ENCODE results near the gene NPTXR.
A peak's percentile ranks its signal among the peaks of the same experiment; 100 is the strongest.

Gene NPTXR

GRCh38 chr22:38850941-38851849 is 7.4 kb upstream of the NPTXR start:
- peak; percentile 32 for DNase-seq (ENCODE audit: low spot score)

- no peak for DNase-seq (ENCODE audit: low spot score)
Observed at GRCh38 chr22:38850399-38850798, 6.6 kb upstream of the NPTXR start.

GRCh38 chr22:38849811-38850210 is 6.0 kb upstream of the NPTXR start:
- no peak for DNase-seq (ENCODE audit: low spot score)

GRCh38 chr22:38846412-38846811 is 2.6 kb upstream of the NPTXR start:
- DNase-seq (ENCODE audit: low spot score), result no peak

GRCh38 chr22:38845004-38845740 is 1.3 kb upstream of the NPTXR start:
- DNase-seq (ENCODE audit: low spot score), result no peak

- DNase-seq (ENCODE audit: low spot score), result no peak
Observed at GRCh38 chr22:38844315-38845003, 631 bp upstream of the NPTXR start.

- DNase-seq (ENCODE audit: low spot score), result peak; percentile 71
Observed at GRCh38 chr22:38843201-38843656, 599 bp downstream of the NPTXR start.

- no peak for DNase-seq (ENCODE audit: low spot score)
Observed at GRCh38 chr22:38842512-38843200, 1.2 kb downstream of the NPTXR start.

- DNase-seq (ENCODE audit: low spot score), result no peak
Observed at GRCh38 chr22:38841635-38842034, 2.2 kb downstream of the NPTXR start.

GRCh38 chr22:38841211-38841610 is 2.6 kb downstream of the NPTXR start:
- no peak for DNase-seq (ENCODE audit: low spot score)

GRCh38 chr22:38840129-38840528 is 3.7 kb downstream of the NPTXR start:
- DNase-seq (ENCODE audit: low spot score), result no peak

- DNase-seq (ENCODE audit: low spot score), result no peak
Observed at GRCh38 chr22:38839686-38840085, 4.1 kb downstream of the NPTXR start.

GRCh38 chr22:38837414-38837928 is 6.4 kb downstream of the NPTXR start:
- DNase-seq (ENCODE audit: low spot score), result no peak

- no peak for DNase-seq (ENCODE audit: low spot score)
Observed at GRCh38 chr22:38835888-38836301, 7.9 kb downstream of the NPTXR start.

- DNase-seq (ENCODE audit: low spot score), result no peak
Observed at GRCh38 chr22:38834991-38835390, 8.8 kb downstream of the NPTXR start.

GRCh38 chr22:38834215-38834953 is 9.4 kb downstream of the NPTXR start:
- no peak for DNase-seq (ENCODE audit: low spot score)

- no peak for DNase-seq (ENCODE audit: low spot score)
Observed at GRCh38 chr22:38833061-38833460, 10.8 kb downstream of the NPTXR start.

GRCh38 chr22:38832005-38832978 is 11.5 kb downstream of the NPTXR start:
- no peak for DNase-seq (ENCODE audit: low spot score)

GRCh38 chr22:38831166-38831945 is 12.5 kb downstream of the NPTXR start:
- no peak for DNase-seq (ENCODE audit: low spot score)
